ENCODE results near the gene RFX7.

GRCh38 chr15:56086566-56086965 lies 157.1 kb downstream of the RFX7 start:
- no peak for TF ChIP-seq POLR2AphosphoS5 (IDR thresholded peaks at IDR 0.05; ENCODE audit: low read depth, low read length)
- TF ChIP-seq REST (IDR thresholded peaks at IDR 0.05; ENCODE audit: insufficient read depth in 1 of 2, low read depth in 2 of 2, low read length in 2 of 2), result no peak
